GM19324 (cell line): Measurements from ENCODE around the gene MAFG.

Experiments used
- ATAC-seq: cut with Tn5 transposase; IDR thresholded peaks from one replicate; pipeline ENCODE4 v1.9.1; 2021; ENCODE audit warnings: mild to moderate bottlenecking, moderate library complexity; ENCODE audit not compliant: unreplicated experiment, low FRiP score

Gene MAFG

DNA sequence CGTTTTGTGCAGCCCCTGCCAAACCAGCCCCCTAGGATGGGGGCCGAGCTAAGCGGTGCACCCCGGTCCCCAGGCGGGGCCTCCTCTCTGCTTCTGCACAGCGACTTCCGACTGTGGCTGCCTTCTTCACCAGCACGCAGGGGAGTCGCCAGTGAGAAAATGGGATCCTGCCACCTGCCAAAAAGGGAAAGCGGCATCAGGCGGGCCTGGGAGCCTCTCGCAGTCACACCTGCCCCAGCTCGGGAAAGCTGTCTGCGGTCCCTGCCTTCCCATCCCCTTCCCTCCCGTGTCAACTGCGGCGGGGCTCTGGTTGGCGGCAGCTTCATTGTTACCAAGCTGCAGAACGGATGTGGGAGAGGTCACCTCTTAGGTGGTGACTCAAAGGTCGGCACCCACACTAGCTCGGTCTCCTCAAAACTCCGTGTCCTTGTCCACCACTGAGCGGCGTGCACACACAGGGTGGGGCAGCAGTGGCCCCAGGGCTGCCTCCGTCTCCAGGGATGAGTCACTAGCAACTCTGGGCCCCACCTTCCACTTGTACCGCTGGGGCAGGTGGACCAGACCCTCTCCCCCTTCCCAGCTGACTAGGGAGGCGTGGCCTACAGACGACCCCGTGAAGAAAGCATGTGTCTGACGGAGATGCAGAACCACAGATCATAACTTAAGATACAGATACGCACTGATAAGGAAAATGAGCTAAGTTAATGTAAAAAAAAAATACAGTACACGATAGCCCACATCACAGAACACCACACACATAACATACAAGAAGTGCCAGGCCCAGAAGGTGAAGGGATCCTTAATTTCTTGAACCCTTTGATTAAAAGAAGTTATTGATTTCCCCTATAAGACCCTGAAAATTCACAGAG, 14.9 kb downstream of the MAFG start:
- ATAC-seq = no peak

DNA sequence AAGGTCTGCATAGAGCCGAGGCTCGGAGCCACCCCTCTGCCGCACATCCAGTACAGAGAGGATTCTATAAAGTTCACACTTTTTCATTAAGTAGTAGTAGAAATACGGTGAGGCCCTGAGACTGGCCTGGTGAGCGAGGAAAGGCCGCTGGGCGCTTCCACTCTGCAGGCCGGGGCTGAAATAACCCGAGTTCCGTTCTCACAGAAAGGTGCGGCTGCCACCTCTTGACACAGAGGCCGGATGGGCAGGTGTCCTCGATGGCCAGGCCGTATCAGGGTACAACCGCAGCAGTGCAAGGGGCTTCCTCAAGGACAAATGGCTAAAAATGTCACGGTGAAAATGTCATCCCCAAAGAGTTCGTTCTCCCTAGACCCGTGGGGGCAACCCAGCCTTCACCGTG, 15.6 kb downstream of the MAFG start:
- ATAC-seq = no peak

DNA sequence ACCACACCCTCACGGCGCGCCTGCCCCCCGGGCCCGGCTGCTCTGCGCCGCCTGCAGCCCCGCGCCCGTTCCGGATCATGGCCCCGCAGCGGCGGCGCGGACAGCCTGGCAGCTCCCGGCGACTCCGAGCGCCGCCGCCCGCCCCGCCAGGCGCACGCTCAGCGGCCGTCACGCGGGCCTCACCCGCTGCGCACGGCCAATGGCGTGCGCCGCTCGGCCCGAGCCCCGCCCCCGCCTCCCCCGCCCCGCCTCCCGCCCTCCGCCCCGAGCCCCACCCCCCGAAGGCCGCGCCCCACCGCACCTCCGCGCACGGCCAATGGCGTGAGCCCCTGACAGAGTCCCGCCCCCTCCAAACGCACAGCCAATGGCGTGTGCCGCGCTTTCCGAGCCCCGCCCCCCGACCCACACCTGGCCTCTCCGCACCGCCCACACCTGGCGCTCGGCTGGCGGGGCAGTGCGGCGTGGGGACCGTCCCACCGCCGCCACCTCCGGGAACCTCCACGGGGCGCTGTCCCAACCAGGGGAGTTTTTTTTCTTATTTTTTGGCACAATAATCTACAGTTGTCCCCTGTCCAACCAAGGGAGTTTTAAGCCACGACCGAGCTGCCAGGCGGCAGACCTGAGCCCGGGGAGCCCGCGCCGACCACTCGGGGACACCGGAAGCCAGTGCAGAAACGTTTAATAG, 16.1 kb downstream of the MAFG start, which contains the start of gene PCYT2:
Gene PCYT2, minus strand, starts transcription at position 123 of the 685 bp plus-strand sequence. Its CDS starts 44 bp downstream, at position 79.
- peak; percentile 70 for ATAC-seq

DNA sequence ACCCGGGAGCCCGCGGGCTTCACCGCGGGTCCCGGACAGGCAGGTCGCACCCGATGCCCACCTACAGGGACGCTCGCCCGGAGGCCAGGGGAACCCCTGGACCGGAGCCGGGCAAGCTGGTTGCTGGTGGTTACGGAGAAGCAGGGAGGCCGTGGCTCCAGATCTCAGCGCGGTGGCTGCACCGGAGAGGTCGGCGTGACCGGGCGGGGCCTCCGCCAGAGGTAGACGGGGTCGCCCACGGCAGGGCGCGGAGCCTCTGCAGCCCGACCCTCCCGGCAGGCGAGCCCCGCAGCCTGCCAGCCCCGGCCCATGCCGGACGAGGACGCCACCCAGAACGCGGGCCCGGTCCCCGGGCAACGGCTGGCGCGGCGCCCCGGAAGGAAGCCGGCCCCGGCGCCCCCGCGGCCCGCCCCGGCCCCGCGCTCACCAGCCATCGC, 16.7 kb downstream of the MAFG start:
- ATAC-seq = peak; percentile 5

DNA sequence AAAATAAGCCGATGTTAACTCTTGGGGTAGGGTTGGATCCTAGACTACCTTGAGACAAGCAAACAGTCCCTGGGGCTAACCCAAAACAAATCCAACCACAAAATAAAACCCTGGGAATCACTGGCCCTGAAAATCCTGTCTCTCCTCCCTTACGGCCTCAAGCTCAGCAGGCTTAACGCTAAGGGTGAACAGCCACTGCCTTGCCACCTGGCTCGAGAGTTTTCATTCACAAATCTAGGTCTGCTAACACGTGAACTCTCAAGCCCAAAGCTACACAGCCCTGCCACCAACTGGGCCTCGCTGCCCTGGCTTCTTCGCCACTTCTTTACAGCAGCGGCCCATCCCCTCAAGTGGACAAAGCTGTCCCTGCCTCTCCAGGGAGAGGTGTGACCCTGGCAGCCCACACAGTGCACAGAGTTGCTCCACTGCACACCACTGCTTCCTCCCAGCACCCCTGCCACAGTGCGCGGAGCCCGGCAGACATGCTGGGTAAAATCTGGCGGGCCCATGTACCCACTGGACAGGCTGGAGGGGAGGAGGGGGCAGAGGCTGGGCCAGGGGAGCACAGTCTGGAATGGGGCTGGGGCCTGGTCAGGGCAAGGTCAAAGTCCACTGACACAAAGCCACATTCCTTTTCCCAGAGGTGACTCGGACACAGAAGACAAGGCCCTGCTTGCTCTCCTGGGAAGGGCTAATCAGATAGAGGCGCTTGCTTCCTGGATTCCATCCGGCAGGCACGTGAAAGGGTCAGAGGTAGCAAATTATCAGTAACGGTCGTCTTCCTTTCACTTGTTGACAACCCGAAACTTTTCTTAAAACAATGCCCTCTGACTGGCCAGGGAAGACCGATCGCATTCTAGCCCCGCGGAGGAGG, 17.3 kb downstream of the MAFG start:
- no peak for ATAC-seq

DNA sequence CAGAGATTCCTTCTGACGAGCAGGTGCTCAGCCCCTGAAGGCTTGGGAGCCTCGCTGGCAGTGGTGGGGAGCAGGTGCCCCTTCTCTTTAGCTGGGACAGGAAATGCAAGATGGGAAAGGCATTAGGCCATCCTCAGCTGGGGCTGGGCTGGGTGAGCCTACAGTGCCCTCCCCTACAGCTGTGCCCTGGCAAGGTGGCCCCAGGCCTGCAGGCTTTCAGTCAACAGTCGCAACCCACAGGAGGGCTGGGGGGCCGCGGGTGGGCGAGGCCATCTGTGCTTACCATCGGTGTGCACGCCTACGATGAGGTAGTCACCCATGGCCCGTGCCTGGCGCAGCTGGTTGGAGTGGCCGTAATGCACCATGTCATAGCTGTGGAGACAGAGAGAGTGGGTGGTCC, 18.3 kb downstream of the MAFG start:
- ATAC-seq = no peak

DNA sequence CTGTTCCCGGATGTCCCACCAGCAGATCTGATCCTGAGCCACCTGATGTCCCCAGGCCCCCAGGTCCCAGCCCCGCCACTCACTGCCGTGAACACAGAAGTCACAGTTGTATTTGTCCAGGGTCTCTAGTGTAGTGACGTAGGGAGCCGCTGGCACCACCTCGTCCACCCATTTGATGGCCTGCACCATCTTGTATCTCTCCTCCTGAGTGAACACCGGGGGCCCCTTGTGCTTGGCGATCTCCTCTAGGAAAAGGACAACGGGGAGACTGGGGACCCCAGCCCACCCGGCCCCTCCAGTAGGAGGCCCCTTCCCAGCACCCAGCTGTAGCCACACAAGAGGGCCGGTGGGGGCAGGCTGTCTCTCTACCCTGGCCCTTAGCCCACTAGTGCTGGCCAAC, 18.7 kb downstream of the MAFG start:
- no peak for ATAC-seq

DNA sequence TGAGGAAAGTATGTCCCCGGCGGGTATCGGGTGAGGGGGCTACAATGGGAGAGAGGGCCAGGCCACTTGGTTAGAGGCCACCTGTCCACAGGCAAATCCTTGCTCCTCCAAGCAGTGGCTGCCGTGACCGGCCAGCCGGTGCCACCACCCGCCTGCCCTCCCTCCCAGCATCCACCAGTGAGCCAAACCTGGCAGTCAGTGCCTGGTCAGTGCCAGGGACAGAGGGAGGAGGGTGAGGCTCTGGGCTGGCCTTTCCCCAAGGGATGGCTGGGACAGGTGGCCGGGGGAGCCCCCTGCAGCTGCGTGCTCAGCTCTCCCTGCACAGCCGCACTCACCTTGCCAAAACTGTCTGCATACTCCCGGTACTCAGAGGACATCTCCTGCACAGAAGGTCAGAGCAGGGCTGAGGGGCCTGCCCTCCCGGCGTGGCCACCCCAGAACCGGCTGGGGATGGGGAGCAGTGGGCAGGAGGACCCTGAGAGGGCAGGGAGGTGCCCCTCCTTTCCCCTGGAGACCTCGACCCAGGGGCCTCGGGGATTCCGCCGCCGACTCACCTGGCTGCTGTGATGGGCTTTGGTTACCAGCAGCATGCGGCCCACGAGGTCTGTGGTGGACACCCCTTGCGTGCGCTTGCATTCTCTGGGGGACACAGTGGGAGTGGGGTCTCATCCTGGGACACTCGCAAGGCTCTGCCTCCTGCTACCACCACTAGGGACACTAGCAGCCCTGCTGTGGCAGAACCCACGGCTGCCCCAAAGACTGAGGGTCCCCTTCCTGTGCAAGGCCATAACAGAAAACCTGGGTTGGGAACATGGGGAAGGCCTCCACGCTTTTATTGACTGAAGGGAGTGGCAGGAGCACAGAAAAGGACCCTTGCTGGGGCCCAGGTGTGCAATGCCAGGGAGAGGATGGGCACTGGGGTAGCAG, 20.1 kb downstream of the MAFG start:
- no peak for ATAC-seq

DNA sequence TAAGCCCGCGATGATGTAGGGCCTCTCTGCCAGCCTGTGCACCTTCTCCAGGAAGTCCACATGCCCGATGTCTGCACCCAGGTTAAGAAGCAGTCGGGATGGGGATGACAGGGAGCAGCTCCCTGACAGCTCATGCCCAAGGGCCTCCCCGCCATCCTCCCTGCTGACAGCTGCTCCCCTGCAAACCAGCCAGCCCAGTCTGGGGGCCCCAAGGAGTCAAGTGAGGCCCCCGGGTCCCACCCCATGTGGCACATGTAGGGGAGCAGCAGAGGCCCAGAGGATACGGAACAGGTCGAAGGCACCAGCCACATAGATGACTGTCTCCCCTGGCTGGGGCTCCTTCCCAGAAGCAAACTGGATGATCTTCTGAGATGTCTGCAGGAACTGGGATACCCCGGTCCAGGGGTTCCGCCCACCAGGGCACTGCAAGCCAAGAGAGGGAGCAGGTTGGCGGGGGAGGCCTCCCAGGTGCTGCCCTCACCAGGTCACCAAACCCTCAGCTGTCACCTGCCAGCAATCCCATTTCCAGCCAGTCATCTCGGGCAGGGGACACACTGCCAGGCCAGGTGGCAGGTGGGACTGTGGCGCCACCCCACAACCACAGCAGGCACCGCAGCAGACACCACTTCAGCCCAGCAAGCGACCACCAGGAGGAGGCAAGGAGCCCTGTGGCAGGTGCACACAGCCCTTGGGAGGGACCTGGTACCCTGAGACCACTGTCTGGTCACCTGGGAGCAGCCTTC, 20.9 kb downstream of the MAFG start:
- ATAC-seq = no peak

DNA sequence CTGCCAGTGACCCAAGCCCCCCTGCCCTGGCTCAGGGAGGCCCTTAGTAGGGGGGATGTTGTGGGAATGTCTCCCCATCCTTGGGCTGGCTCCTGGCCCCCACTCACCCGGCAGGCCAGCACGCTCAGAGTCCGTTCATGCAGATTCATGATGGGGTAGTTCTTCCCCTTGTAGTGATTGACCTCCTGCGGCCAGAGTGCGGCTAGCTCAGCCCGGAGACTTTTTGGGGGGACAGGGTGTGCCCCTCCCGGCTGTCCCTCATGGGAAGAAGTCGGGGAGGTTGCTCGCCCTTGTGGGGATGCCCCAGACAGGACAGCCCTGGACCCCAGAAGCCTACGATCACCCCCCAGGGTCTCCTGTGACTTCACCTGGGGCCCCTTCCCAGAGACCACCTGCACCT, 21.5 kb downstream of the MAFG start:
- no peak for ATAC-seq

DNA sequence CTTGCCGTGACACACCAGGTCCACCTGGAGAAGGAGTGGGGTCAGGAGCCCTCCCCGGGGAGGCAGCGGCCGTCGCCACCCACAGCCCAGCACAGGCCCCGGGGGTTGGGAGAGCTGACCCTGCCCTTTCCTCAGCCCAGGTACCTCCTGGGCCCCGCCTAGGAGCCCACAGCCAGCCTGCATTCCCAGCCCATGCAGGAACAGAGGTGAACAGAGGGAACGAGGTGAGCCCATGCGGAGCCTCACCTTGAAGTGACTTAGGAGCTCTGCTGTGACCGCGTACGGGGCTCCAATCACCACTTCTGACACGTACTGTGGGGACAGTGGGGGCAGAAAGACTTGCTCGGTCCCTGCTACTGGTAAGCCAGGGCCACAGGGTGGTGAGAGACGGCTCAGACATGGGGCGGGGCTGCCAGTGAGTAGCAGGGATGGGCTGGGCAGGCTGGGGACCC, 22.1 kb downstream of the MAFG start:
- no peak for ATAC-seq

DNA sequence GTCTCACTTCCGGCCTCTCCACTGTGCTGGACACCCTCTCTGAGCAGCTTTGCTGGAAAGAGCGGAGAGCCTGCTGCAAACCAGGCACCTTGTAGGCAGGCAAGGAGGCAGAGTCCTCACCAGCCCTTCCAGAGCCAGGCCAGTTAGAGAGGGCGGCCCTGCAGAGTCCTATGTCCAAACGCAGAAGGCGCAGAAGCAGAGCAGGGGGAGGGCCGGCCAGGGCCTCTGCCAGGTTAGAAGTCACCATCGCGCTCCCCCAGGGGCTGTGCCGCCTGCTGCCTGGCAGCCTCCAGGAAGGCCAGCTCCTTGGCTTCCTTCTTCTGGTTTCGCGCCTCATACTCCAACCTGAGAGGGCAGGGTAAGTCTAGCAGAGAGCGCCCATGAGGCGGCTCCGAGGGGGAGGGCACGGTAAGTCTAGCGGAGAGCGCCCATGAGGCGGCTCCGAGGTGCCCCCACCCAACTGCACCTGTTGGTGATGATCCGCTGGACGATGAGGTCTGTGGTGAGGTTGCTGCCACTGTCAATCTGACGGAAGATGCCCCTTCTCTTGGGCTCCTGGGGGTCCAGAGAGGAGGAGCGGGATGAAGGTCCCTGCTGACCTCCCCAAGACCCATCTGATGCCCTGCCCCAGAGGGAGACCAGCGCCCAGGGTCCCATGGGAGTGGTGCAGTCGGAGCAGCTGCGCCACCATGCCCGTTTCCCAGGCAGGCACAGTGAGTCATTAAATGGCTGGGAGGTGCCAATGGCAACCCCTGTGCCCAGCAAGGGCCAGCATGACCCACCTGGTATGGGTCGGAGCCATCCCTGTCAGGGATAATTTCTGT, 22.7 kb downstream of the MAFG start:
- ATAC-seq = no peak

DNA sequence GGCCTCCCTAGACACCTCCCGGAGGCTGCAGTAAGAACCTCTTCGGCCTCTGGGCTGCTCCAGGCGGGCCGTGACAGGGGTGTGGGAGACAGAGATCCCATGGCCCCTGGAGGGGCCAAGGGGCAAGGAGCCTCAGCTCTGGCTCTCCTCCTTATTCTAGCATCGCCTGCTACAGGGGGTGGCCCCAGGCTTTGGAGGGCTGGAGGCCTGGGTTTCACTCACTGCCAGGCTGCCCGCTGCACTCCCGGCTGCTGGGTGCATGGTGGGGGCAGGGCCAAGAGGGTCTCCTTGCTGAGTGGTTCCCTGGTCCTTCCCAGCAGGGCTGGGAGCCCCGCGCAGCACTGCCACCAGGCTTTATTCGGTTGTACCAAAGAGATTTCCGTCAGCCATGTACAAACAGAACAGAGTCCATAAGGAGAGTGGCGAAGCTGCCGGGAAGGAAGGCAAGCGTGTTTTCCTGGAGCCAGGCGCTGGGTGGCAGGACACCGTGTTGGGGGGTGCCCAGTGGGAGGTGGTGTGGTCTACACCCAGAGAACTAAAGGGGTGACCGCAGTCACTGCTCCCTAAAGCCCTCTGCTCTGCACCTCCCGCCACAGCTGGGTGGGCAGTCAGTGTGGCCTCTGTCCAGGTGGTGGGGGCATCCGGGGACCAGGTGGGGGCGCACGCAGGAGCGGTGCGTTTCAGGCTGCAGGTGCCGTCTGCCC, 23.5 kb downstream of the MAFG start:
- no peak for ATAC-seq

DNA sequence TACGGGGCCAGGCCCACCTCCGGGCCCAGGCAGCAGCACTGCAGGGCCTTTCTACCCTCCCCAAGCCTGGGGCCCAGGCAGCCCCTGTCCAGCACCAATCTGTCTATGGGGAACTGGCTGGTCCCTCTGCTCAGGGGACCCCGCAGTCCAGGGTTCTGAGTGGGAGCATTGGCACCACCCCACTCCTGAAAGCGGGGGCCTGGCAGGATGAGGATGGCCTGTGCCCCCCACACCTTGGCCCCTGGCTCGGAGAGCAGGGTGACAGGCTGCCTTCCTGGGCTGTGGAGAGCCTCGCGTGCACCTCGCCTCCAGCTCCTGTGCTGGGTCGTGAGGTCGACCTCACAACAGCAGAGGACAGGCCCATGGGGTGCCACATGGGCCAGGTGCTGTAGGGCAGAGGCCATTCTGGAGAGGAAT, 24.1 kb downstream of the MAFG start:
- ATAC-seq = no peak

DNA sequence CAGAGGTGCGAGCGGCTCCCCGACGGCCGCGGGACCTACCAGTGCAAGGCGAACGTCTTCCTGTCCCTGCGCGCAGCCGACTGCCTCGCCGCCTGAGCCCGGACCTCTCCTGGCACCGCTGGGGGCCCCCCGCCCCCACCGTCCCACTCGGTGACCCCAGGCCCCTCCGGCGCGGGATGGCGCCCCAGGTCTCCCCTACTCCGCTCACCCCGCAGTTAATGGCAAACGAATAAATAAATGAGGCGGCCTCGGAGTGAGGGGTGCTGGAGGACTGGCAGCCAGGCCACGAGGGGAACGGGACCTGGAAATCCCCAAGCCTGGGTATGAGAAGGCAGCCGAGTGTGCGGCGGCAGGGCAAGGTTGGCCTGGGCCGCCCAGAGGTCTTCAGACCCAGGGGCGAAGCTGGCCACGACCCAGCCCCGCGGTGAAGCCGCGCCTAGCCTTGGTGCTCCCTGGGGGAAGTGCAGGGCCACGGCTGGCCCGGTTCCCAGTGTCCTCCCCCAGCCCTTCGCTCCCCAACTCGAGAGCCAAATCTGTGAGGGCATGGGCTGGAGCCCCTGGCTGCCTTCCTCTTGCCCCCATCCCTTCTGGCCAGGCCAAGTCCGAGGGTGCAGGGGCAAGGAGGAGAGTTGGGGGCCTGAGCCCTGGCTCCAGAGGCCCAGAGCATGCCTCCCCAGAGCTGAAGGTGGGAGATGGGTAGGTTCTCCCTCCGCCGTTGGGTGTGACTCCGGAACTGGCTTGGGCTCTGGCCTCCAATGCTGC, 24.7 kb downstream of the MAFG start:
- no peak for ATAC-seq

DNA sequence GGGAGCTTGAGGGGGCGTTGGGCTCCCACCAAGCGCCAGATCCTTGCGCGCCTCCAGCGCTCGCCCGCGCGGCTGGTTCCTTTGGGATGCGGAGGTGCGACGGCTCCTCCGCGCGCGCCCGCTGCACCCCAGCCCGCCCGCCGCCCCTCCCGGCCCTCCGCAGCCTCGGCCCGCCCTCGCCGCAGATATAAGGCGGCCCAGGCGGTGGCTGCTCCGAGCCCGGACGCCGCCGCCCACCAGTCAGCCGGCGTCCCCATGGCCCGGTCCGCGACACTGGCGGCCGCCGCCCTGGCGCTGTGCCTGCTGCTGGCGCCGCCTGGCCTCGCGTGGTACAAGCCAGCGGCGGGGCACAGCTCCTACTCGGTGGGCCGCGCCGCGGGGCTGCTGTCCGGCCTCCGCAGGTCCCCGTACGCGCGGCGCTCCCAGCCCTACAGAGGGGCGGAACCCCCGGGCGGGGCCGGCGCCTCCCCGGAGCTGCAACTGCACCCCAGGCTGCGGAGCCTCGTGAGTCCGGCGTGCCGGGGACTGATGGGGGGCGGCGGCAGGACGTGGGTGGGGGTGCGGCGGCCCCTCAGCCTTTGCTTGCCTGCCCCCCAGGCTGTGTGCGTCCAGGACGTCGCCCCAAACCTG, 25.4 kb downstream of the MAFG start, which contains the start of gene NPB:
Gene NPB, plus strand, starts transcription at position 216 of the 630 bp plus-strand sequence. Its CDS starts 40 bp downstream, at position 256.
- no peak for ATAC-seq
